Measurements from ENCODE around the gene FBXO33.

GRCh38 chr14:39367387-39367751, 64.9 kb downstream of the FBXO33 start:
- TF ChIP-seq GATA2 (IDR thresholded peaks at IDR 0.05; ENCODE audit: low read depth, low read length): no peak
- TF ChIP-seq GATA3 (IDR thresholded peaks at IDR 0.05; ENCODE audit: low read depth, low read length): no peak

Measured in SH-SY5Y (cell line).